ENCODE data around the gene MROH9.

DNA sequence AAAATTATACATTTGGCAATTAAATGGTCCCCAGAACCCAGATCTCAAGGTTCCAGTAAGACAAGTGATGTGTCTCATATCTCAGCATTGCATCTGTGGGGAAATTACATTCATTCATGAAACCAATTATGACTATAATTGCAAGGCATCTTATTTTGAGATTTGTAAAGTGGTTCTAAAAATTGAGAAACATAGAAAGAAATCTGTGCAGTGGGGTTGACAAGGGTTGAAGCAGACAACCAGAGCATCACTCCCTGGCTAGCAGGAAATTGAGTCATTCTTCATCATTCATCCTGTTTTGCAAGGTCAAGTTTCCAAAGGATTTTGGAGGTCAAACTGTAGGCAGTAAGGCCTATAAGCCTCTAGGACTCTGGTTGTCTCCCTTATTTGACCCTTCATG, 25.1 kb upstream of the MROH9 start:
- TF ChIP-seq, protein P1, sequence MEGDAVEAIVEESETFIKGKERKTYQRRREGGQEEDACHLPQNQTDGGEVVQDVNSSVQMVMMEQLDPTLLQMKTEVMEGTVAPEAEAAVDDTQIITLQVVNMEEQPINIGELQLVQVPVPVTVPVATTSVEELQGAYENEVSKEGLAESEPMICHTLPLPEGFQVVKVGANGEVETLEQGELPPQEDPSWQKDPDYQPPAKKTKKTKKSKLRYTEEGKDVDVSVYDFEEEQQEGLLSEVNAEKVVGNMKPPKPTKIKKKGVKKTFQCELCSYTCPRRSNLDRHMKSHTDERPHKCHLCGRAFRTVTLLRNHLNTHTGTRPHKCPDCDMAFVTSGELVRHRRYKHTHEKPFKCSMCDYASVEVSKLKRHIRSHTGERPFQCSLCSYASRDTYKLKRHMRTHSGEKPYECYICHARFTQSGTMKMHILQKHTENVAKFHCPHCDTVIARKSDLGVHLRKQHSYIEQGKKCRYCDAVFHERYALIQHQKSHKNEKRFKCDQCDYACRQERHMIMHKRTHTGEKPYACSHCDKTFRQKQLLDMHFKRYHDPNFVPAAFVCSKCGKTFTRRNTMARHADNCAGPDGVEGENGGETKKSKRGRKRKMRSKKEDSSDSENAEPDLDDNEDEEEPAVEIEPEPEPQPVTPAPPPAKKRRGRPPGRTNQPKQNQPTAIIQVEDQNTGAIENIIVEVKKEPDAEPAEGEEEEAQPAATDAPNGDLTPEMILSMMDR (IDR thresholded peaks at IDR 0.05), result no peak
- no peak for TF ChIP-seq POLR2A (IDR thresholded peaks at IDR 0.05)
